ENCODE results near the gene TBKBP1.
"Not testable (repeated sequence)": the region's sequence is repeated elsewhere in the genome, so short reads cannot be mapped to it uniquely, and the experiment has no call there.

Gene TBKBP1

GRCh38 chr17:47739945-47740344 lies 46.0 kb downstream of the TBKBP1 start:
- H3K9ac ChIP-seq (ENCODE audit: low read length); H3K4me3 ChIP-seq (ENCODE audit: low read depth in 1 of 2, low read length in 2 of 2); H3K9me3 ChIP-seq (ENCODE audit: low read length); H3K27ac ChIP-seq (ENCODE audit: low read depth, low read length); H3K36me3 ChIP-seq (ENCODE audit: insufficient read depth, low read length); H3K4me1 ChIP-seq (ENCODE audit: insufficient read depth, low read length): not testable (repeated sequence)
- H3K27me3 ChIP-seq (ENCODE audit: control insufficient read depth in 1 of 2, insufficient read depth in 2 of 2, low read length in 2 of 2) = peaks cover 8 to 24% of the 10 kb centered on the region in 2 donors

- no peaks in the 10 kb centered on the region for H3K9me3 ChIP-seq (ENCODE audit: low read length)
- H3K9ac ChIP-seq (ENCODE audit: low read length) = no peak overlapping the region
- no peak overlapping the region for H3K27ac ChIP-seq (ENCODE audit: low read depth, low read length)
- H3K4me3 ChIP-seq (ENCODE audit: low read depth in 1 of 2, low read length in 2 of 2) = no peak overlapping the region
- H3K36me3 ChIP-seq (ENCODE audit: insufficient read depth, low read length) = no peaks in the 10 kb centered on the region
- no peaks in the 10 kb centered on the region for H3K4me1 ChIP-seq (ENCODE audit: insufficient read depth, low read length)
- peaks cover 8 to 26% of the 10 kb centered on the region in 2 donors for H3K27me3 ChIP-seq (ENCODE audit: control insufficient read depth in 1 of 2, insufficient read depth in 2 of 2, low read length in 2 of 2)
Measured at GRCh38 chr17:47741109-47741792, 47.3 kb downstream of the TBKBP1 start.

DNA sequence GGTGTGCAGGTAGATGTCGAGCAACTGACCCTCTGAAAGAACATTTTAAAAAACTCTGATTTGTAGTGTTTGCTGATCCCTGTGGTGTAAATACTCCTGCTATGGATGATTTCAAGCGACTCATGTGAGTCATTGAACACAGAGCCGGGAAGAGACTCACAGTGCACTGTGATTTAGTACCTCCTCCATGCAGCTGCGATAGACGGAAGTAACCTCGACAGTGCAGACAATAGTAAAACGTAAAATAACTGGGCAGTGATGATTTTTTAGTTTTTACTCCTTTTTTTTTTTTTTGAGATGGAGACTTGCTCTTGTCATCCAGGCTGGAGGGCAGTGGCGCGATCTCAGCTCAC lies 47.8 kb downstream of the TBKBP1 start:
- no peaks in the 10 kb centered on the region for H3K36me3 ChIP-seq (ENCODE audit: insufficient read depth, low read length)
- H3K27me3 ChIP-seq (ENCODE audit: control insufficient read depth in 1 of 2, insufficient read depth in 2 of 2, low read length in 2 of 2) = peaks cover 8 to 24% of the 10 kb centered on the region in 2 donors
- no peaks in the 10 kb centered on the region for H3K4me1 ChIP-seq (ENCODE audit: insufficient read depth, low read length)
- no peak overlapping the region for H3K4me3 ChIP-seq (ENCODE audit: low read depth in 1 of 2, low read length in 2 of 2)
- no peak overlapping the region for H3K9ac ChIP-seq (ENCODE audit: low read length)
- no peak overlapping the region for H3K27ac ChIP-seq (ENCODE audit: low read depth, low read length)
- no peaks in the 10 kb centered on the region for H3K9me3 ChIP-seq (ENCODE audit: low read length)

DNA sequence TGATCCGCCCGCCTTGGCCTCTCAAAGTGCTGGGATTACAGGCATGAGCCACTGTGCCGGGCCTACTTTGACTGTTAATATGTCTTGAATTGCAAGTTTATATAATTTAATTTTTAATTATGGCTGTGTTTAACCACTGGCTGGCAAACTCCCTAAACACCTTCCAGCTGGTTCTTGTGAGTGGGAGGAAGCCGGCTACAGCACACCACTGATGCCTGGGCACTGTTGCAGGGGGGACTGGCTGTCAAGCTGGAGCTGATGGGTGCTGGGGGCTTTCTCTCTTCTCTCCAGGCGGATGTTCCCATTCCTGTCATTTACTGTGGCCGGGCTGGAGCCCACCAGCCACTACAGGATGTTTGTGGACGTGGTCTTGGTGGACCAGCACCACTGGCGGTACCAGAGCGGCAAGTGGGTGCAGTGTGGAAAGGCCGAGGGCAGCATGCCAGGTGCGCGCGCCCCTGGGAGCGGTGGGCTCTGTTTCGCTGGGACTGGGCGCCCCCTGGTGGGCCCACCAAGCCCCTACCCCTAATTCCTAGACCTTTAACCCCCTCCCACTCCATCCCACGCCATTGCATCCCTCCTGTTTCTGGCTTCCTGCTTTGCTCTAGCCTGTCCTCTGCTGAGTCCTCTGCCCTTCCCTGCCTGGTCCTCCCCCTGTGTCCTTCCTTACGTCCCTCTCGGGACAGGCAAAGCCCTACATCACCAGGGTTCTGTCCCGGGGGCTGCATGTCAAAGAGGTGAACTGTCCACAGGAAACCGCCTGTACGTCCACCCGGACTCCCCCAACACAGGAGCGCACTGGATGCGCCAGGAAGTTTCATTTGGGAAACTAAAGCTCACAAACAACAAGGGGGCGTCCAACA lies 48.6 kb downstream of the TBKBP1 start:
- no peak overlapping the region for H3K27ac ChIP-seq (ENCODE audit: low read depth, low read length)
- H3K27me3 ChIP-seq (ENCODE audit: control insufficient read depth in 1 of 2, insufficient read depth in 2 of 2, low read length in 2 of 2) = peaks cover 8 to 22% of the 10 kb centered on the region in 2 donors
- no peak overlapping the region for H3K9ac ChIP-seq (ENCODE audit: low read length)
- no peaks in the 10 kb centered on the region for H3K4me1 ChIP-seq (ENCODE audit: insufficient read depth, low read length)
- no peaks in the 10 kb centered on the region for H3K36me3 ChIP-seq (ENCODE audit: insufficient read depth, low read length)
- no peaks in the 10 kb centered on the region for H3K9me3 ChIP-seq (ENCODE audit: low read length)
- H3K4me3 ChIP-seq (ENCODE audit: low read depth in 1 of 2, low read length in 2 of 2) = no peak overlapping the region

GRCh38 chr17:47744168-47745036 lies 50.4 kb downstream of the TBKBP1 start:
- Histone ChIP-seq H3K36me3 (ENCODE audit: insufficient read depth, low read length) (no peaks in the 10 kb centered on the region), H3K27me3 (ENCODE audit: control insufficient read depth in 1 of 2, insufficient read depth in 2 of 2, low read length in 2 of 2) (peaks cover 8 to 22% of the 10 kb centered on the region in 2 donors), H3K4me1 (ENCODE audit: insufficient read depth, low read length) (no peaks in the 10 kb centered on the region), H3K9ac (ENCODE audit: low read length) (no peak overlapping the region), H3K27ac (ENCODE audit: low read depth, low read length) (no peak overlapping the region), H3K4me3 (ENCODE audit: low read depth in 1 of 2, low read length in 2 of 2) (no peak overlapping the region), H3K9me3 (ENCODE audit: low read length) (no peaks in the 10 kb centered on the region)

DNA sequence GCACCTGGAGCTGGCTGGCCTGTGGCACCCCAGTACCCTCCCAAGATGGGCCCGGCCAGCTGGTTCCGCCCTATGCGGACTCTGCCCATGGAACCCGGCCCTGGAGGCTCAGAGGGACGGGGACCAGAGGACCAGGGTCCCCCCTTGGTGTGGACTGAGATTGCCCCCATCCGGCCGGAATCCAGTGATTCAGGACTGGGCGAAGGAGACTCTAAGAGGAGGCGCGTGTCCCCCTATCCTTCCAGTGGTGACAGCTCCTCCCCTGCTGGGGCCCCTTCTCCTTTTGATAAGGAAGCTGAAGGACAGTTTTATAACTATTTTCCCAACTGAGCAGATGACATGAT lies 51.0 kb downstream of the TBKBP1 start:
- no peaks in the 10 kb centered on the region for H3K36me3 ChIP-seq (ENCODE audit: insufficient read depth, low read length)
- H3K9ac ChIP-seq (ENCODE audit: low read length) = no peak overlapping the region
- H3K4me1 ChIP-seq (ENCODE audit: insufficient read depth, low read length) = no peaks in the 10 kb centered on the region
- H3K9me3 ChIP-seq (ENCODE audit: low read length) = no peaks in the 10 kb centered on the region
- H3K4me3 ChIP-seq (ENCODE audit: low read depth in 1 of 2, low read length in 2 of 2) = no peak overlapping the region
- peaks cover 8 to 22% of the 10 kb centered on the region in 2 donors for H3K27me3 ChIP-seq (ENCODE audit: control insufficient read depth in 1 of 2, insufficient read depth in 2 of 2, low read length in 2 of 2)
- no peak overlapping the region for H3K27ac ChIP-seq (ENCODE audit: low read depth, low read length)

DNA sequence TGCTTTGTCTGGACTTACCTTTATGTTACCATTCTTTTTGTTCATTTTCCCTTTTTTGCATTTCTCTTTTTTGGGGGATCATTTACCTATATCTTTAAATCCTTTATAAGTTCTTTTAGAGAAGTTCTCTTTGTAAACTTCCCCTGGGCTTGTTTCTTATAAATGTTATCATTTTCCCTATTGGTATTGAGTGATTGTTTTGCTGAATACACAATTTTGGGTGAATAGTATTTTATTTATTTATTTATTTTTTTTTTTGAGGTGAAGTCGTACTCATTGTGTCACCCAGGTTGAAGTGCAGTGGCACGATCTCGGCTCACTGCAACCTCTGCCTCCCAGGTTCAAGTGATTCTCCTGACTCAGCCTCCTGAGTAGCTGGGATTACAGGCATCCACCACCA lies 57.5 kb downstream of the TBKBP1 start:
- H3K9me3 ChIP-seq (ENCODE audit: low read length) = no peaks in the 10 kb centered on the region
- no peaks in the 10 kb centered on the region for H3K4me1 ChIP-seq (ENCODE audit: insufficient read depth, low read length)
- peaks cover 0 to 3% of the 10 kb centered on the region in 2 donors for H3K27me3 ChIP-seq (ENCODE audit: control insufficient read depth in 1 of 2, insufficient read depth in 2 of 2, low read length in 2 of 2)
- no peaks in the 10 kb centered on the region for H3K36me3 ChIP-seq (ENCODE audit: insufficient read depth, low read length)
- no peak overlapping the region for H3K4me3 ChIP-seq (ENCODE audit: low read depth in 1 of 2, low read length in 2 of 2)
- no peak overlapping the region for H3K9ac ChIP-seq (ENCODE audit: low read length)
- no peak overlapping the region for H3K27ac ChIP-seq (ENCODE audit: low read depth, low read length)

DNA sequence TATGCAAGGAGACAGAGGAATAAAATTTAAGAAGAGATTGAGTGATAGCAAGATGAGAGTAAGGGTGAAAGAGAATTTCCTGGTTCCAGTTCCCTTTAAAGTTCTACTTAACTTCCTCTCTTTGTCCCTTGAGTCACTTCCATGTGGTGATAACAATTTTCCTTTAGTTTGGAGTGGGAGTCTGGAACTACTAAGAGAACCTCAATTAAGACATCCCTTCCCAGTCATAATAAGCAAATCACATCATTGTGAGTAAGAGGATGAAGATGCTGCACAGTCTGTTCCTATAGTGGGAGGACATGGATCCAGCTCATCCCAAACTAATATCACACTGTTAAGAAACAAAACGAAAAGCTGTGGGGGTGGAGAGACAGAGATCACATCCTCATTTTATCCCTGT lies 63.4 kb downstream of the TBKBP1 start:
- Histone ChIP-seq H3K27me3 (ENCODE audit: control insufficient read depth in 1 of 2, insufficient read depth in 2 of 2, low read length in 2 of 2) (no peaks in the 10 kb centered on the region), H3K27ac (ENCODE audit: low read depth, low read length) (no peak overlapping the region), H3K36me3 (ENCODE audit: insufficient read depth, low read length) (no peaks in the 10 kb centered on the region)

GRCh38 chr17:47760409-47761140 lies 66.6 kb downstream of the TBKBP1 start:
- Histone ChIP-seq H3K27me3 (ENCODE audit: control insufficient read depth in 1 of 2, insufficient read depth in 2 of 2, low read length in 2 of 2) (no peaks in the 10 kb centered on the region), H3K27ac (ENCODE audit: low read depth, low read length) (no peak overlapping the region), H3K9ac (ENCODE audit: low read length) (no peak overlapping the region), H3K4me1 (ENCODE audit: insufficient read depth, low read length) (no peaks in the 10 kb centered on the region), H3K4me3 (ENCODE audit: low read depth in 1 of 2, low read length in 2 of 2) (no peak overlapping the region), H3K36me3 (ENCODE audit: insufficient read depth, low read length) (no peaks in the 10 kb centered on the region), H3K9me3 (ENCODE audit: low read length) (peaks cover 10% of the 10 kb centered on the region)

More for the DNA sequence above, 63.4 kb downstream of the TBKBP1 start:
- Histone ChIP-seq H3K4me1 (ENCODE audit: insufficient read depth, low read length) (no peaks in the 10 kb centered on the region), H3K9me3 (ENCODE audit: low read length) (peaks cover 2% of the 10 kb centered on the region), H3K4me3 (ENCODE audit: low read depth in 1 of 2, low read length in 2 of 2) (no peak overlapping the region), H3K9ac (ENCODE audit: low read length) (no peak overlapping the region)

Measured in muscle layer of colon (tissue), 2 donors.